ENCODE data around the gene SUPV3L1. TPM values are rescaled to one million over a fixed set of nuclear protein-coding genes. Genes with fewer than 3 reads are reported as not detected.

The SUPV3L1 gene
- total and polyA plus RNA-seq, 2 of the 8 experiments (the other 6 are each of a cell fraction or from before 2014, with no cell fraction given): 34.6 to 45.6 TPM

GRCh38 chr10:69179743-69180524 is at the start of gene SUPV3L1 (continued):
- TF ChIP-seq PHF8 (conservative IDR thresholded peaks at IDR 0.05; ENCODE audit: low read depth, low read length): peak; percentile 99
- TF ChIP-seq RAD21 (IDR thresholded peaks at IDR 0.05 in 1 of 2, conservative IDR thresholded peaks at IDR 0.05 in 1 of 2; ENCODE audit: low read depth in 2 of 2, low read length in 2 of 2): no peak
- peak; percentile 100 for TF ChIP-seq KDM4A (IDR thresholded peaks at IDR 0.05; ENCODE audit: low read depth, low read length, severe bottlenecking)
- TF ChIP-seq ASH2L (IDR thresholded peaks at IDR 0.05; ENCODE audit: low read length): peak; percentile 98
- TF ChIP-seq GABPA (IDR thresholded peaks at IDR 0.05; ENCODE audit: borderline replicate concordance, insufficient read depth, low read length): no peak
- TF ChIP-seq BACH1 (IDR thresholded peaks at IDR 0.05; ENCODE audit: low read length): no peak
- peak; percentile 97 for TF ChIP-seq KDM5A (IDR thresholded peaks at IDR 0.05; ENCODE audit: low read length)
- TF ChIP-seq EP300 (IDR thresholded peaks at IDR 0.05; ENCODE audit: borderline replicate concordance in 1 of 2, low read depth in 2 of 2, low read length in 2 of 2): peak in 1 of 2 experiments; percentile 19; a peak in 1 of 3 replicates
- peak; percentile 91 for TF ChIP-seq ATF2 (IDR thresholded peaks at IDR 0.05; ENCODE audit: low read length)
- TF ChIP-seq CREB1 (IDR thresholded peaks at IDR 0.05): peak; percentile 99
- peak; percentile 81; the same call in 1 of the 2 replicates for TF ChIP-seq RBBP5 (IDR thresholded peaks at IDR 0.05; ENCODE audit: borderline replicate concordance, low read depth, low read length)
- peak; percentile 93 to 96 for TF ChIP-seq POLR2A (IDR thresholded peaks at IDR 0.05; ENCODE audit: control extremely low read depth in 1 of 2, low read depth in 2 of 2, low read length in 2 of 2)
- TF ChIP-seq RFX5 (IDR thresholded peaks at IDR 0.05; ENCODE audit: borderline replicate concordance, low read depth, low read length): no peak
- peak; percentile 97 for TF ChIP-seq SAP30 (IDR thresholded peaks at IDR 0.05; ENCODE audit: insufficient read depth, insufficient replicate concordance, low read length)
- no peak for TF ChIP-seq TCF12 (IDR thresholded peaks at IDR 0.05; ENCODE audit: low read depth, low read length)
- no peak for TF ChIP-seq BCL11A (IDR thresholded peaks at IDR 0.05; ENCODE audit: low read depth in 2 of 2, low read length in 2 of 2)
- peak; percentile 79 to 81; a peak in 2 of 4 replicates for TF ChIP-seq SIN3A (conservative IDR thresholded peaks at IDR 0.05 in 1 of 2, IDR thresholded peaks at IDR 0.05 in 1 of 2; ENCODE audit: low read depth in 1 of 2, low read length in 2 of 2)
- peak; percentile 31; the same call in 1 of the 2 replicates for TF ChIP-seq SP1 (IDR thresholded peaks at IDR 0.05; ENCODE audit: low read depth, low read length)
- no peak for TF ChIP-seq KDM1A (IDR thresholded peaks at IDR 0.05; ENCODE audit: borderline replicate concordance, low read length)
- TF ChIP-seq CHD2 (IDR thresholded peaks at IDR 0.05; ENCODE audit: low read length): no peak; the same call in 1 of the 2 replicates
- TF ChIP-seq CHD1 (IDR thresholded peaks at IDR 0.05; ENCODE audit: low read depth, low read length): no peak
- peak; percentile 93 for TF ChIP-seq TAF1 (IDR thresholded peaks at IDR 0.05; ENCODE audit: low read depth, low read length)

Data from H1 (cell line).